ENCODE results near the gene RCOR1. TPM values are rescaled to one million over a fixed set of nuclear protein-coding genes. Genes with fewer than 3 reads are reported as not detected.

RCOR1 gene
- total RNA-seq, 1 experiment from 2014 or later = 34.1 TPM

DNA sequence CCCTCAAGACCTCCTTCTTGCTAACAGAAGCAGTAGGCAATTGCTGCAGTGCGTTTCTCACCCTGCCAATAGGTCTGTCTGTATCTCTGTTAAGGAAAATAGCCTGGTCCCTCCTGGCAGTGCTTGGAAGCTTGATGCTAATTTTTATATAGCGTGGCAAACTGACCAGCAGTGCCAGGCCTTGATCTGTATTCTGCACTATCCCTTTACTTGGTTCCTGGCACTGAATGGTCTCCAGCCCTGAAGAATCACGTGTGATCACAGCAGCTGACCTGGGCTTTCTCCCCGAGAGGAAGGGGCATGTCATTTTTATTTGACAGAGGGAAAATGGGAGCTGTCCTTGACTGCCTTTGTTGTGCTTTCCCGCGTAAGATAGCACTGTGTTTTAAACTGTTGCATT, 136.1 kb downstream of the RCOR1 start:
- no peak overlapping the region for H4K8ac ChIP-seq (replicated peaks; ENCODE audit: insufficient read length, low read depth, low read length)
- no peak overlapping the region for H3K14ac ChIP-seq (ENCODE audit: insufficient read depth, low read length)
- no peak overlapping the region for H3K4me3 Mint-ChIP-seq
- H2BK120ac ChIP-seq (ENCODE audit: low read depth, low read length, poor library complexity, severe bottlenecking) = no peak overlapping the region
- no peaks in the 10 kb centered on the region for H3K27me3 Mint-ChIP-seq (ENCODE audit: low read depth)
- H3K23ac ChIP-seq (ENCODE audit: insufficient read length, low read depth, low read length) = no peak overlapping the region
- no peaks in the 10 kb centered on the region for H3K9me3 ChIP-seq (ENCODE audit: control insufficient read depth, low read depth, low read length)
- H3K27ac Mint-ChIP-seq = no peak overlapping the region; a peak in 1 of 7 replicates
- H3K9ac ChIP-seq (ENCODE audit: extremely low read depth, insufficient read length, low read length) = no peak overlapping the region
- H3K4me2 ChIP-seq (ENCODE audit: insufficient read depth, insufficient read length, low read length) = no peak overlapping the region
- H3K4ac ChIP-seq (ENCODE audit: low read depth, low read length) = no peak overlapping the region
- H3K9me3 Mint-ChIP-seq = no peaks in the 10 kb centered on the region
- no peak overlapping the region for H3K18ac ChIP-seq (ENCODE audit: insufficient read length, low read depth, low read length)
- H3K4me1 Mint-ChIP-seq = peaks cover 5 to 8% of the 10 kb centered on the region in 2 experiments; a peak in 2 of 4 replicates
- no peaks in the 10 kb centered on the region for H3K4me1 ChIP-seq (ENCODE audit: insufficient read depth, low read length)
- H2BK20ac ChIP-seq (ENCODE audit: low read depth, low read length, poor library complexity, severe bottlenecking) = no peak overlapping the region
- H3K56ac ChIP-seq (ENCODE audit: insufficient read length, low read depth, low read length) = no peak overlapping the region
- no peaks in the 10 kb centered on the region for H3K79me2 ChIP-seq (ENCODE audit: insufficient read depth, low read length)
- TF ChIP-seq, protein P1, sequence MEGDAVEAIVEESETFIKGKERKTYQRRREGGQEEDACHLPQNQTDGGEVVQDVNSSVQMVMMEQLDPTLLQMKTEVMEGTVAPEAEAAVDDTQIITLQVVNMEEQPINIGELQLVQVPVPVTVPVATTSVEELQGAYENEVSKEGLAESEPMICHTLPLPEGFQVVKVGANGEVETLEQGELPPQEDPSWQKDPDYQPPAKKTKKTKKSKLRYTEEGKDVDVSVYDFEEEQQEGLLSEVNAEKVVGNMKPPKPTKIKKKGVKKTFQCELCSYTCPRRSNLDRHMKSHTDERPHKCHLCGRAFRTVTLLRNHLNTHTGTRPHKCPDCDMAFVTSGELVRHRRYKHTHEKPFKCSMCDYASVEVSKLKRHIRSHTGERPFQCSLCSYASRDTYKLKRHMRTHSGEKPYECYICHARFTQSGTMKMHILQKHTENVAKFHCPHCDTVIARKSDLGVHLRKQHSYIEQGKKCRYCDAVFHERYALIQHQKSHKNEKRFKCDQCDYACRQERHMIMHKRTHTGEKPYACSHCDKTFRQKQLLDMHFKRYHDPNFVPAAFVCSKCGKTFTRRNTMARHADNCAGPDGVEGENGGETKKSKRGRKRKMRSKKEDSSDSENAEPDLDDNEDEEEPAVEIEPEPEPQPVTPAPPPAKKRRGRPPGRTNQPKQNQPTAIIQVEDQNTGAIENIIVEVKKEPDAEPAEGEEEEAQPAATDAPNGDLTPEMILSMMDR (conservative IDR thresholded peaks at IDR 0.05) = no peak
- DNase-seq = no peak
- no peak overlapping the region for H4K91ac ChIP-seq (ENCODE audit: insufficient read length, low read depth, low read length)
- no peak overlapping the region for H2BK15ac ChIP-seq (ENCODE audit: low read depth, low read length)
- no peaks in the 10 kb centered on the region for H3K79me1 ChIP-seq (ENCODE audit: insufficient read depth, low read depth, low read length, poor library complexity, severe bottlenecking)
- no peaks in the 10 kb centered on the region for H3K23me2 ChIP-seq (ENCODE audit: insufficient read length, low read depth, low read length, poor library complexity, severe bottlenecking)
- no CpG with 5 or more reads among the region's 6 CpGs for WGBS (ENCODE audit: extremely low coverage, insufficient read length, low lambda C conversion rate)
- no peak overlapping the region for H4K5ac ChIP-seq (ENCODE audit: insufficient read length, low read depth, low read length)
- H2BK12ac ChIP-seq (ENCODE audit: insufficient read length, low read depth, low read length) = no peak overlapping the region
- no peak overlapping the region for H3T11ph ChIP-seq (ENCODE audit: low read length)
- H3K27ac ChIP-seq (ENCODE audit: insufficient read length, low read depth, low read length) = no peak overlapping the region
- H3K27me3 ChIP-seq (ENCODE audit: insufficient read depth, low read length) = no peaks in the 10 kb centered on the region
- no peak overlapping the region for H2AFZ ChIP-seq (ENCODE audit: low read length)
- no peak overlapping the region for H2AK5ac ChIP-seq (ENCODE audit: insufficient read length, low read length)
- H3K36me3 Mint-ChIP-seq (ENCODE audit: insufficient read depth in 1 of 3, low read depth in 3 of 3) = peaks cover 26 to 67% (median 56%) of the 10 kb centered on the region in 3 experiments; a peak in 6 of 7 replicates
- no peak overlapping the region for H2BK5ac ChIP-seq (ENCODE audit: insufficient read length, low read length)
- H4K20me1 ChIP-seq (ENCODE audit: control insufficient read depth, insufficient read depth, insufficient read length) = no peaks in the 10 kb centered on the region
